Measurements from ENCODE around the gene ATP1A2. TPM values are rescaled to one million over a fixed set of nuclear protein-coding genes. Genes with fewer than 3 reads are reported as not detected.

The ATP1A2 gene
- total RNA-seq, 1 donor from 2014 or later: 0.04 TPM

DNA sequence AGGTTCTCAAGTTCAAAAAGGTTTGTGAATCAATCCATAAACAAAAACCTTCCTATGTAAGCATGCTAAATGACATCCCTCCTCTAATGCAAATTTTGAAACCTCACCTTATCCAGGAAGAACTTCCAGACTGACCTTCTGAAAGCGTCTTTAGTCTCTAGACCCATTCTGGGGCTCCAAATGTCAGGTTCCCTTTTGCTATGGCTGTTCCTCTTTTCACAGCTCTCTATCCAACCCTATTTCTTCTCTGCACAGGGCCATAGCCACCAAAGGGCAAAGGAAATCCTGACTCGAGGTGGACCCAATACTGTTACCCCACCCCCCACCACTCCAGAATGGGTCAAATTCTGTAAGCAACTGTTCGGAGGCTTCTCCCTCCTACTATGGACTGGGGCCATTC, 39.2 kb downstream of the ATP1A2 start:
- Histone ChIP-seq H3K4me3 (ENCODE audit: low read depth, low read length) (no peak overlapping the region), H3K27me3 (ENCODE audit: control insufficient read depth, insufficient read depth, low read length) (no peaks in the 10 kb centered on the region), H3K36me3 (ENCODE audit: control insufficient read depth, insufficient read depth, low read length) (no peaks in the 10 kb centered on the region)
- DNase-seq (ENCODE audit: low read depth): no peak
- TF ChIP-seq, protein P1, sequence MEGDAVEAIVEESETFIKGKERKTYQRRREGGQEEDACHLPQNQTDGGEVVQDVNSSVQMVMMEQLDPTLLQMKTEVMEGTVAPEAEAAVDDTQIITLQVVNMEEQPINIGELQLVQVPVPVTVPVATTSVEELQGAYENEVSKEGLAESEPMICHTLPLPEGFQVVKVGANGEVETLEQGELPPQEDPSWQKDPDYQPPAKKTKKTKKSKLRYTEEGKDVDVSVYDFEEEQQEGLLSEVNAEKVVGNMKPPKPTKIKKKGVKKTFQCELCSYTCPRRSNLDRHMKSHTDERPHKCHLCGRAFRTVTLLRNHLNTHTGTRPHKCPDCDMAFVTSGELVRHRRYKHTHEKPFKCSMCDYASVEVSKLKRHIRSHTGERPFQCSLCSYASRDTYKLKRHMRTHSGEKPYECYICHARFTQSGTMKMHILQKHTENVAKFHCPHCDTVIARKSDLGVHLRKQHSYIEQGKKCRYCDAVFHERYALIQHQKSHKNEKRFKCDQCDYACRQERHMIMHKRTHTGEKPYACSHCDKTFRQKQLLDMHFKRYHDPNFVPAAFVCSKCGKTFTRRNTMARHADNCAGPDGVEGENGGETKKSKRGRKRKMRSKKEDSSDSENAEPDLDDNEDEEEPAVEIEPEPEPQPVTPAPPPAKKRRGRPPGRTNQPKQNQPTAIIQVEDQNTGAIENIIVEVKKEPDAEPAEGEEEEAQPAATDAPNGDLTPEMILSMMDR (IDR thresholded peaks at IDR 0.05; ENCODE audit: insufficient read depth, low read length, poor library complexity, severe bottlenecking): no peak

DNA sequence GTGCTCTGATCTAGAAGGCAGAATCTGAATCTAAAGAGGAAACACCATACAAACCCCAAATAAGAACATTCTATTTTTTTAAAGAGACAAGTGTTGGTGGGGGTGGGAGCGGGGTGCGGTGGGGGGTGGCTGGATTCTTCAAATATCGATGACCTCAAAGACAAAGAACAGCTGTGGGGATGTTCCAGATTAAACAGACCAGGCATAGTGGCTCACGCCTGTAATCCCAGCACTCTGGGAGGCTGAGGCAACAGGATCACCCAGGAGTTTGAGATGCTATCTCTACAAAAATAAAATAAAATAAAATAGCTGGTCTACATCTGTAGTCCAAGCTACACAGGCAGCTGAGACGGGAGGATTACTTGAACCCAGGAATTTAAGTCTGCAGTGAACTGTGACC, 40.8 kb downstream of the ATP1A2 start:
- Histone ChIP-seq H3K4me3 (ENCODE audit: low read depth, low read length) (no peak overlapping the region), H3K36me3 (ENCODE audit: control insufficient read depth, insufficient read depth, low read length) (no peaks in the 10 kb centered on the region), H3K27me3 (ENCODE audit: control insufficient read depth, insufficient read depth, low read length) (no peaks in the 10 kb centered on the region)
- DNase-seq (ENCODE audit: low read depth): no peak
- TF ChIP-seq, protein P1 (IDR thresholded peaks at IDR 0.05; ENCODE audit: insufficient read depth, low read length, poor library complexity, severe bottlenecking): no peak

DNA sequence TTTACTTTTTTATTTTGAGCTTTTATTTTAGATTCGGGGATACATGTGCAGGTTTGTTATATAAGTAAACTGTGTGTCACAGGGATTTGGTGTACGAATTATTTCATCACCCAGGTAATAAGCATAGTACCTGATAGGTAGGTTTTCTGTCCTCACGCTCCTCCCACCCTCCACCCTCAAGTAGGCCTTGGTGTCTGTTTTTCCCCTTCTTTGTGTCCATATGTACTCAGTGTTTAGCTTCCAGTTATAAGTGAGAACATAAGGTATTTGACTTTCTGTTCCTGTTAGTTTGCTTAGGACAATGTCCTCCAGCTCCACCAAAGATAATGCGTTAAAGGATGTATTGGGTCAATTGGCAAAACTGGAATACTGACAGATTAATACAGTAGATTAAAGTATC, 41.6 kb downstream of the ATP1A2 start:
- no peak overlapping the region for H3K4me3 ChIP-seq (ENCODE audit: low read depth, low read length)
- no peaks in the 10 kb centered on the region for H3K27me3 ChIP-seq (ENCODE audit: control insufficient read depth, insufficient read depth, low read length)
- TF ChIP-seq, protein P1 (IDR thresholded peaks at IDR 0.05; ENCODE audit: insufficient read depth, low read length, poor library complexity, severe bottlenecking): no peak
- DNase-seq (ENCODE audit: low read depth): no peak
- no peaks in the 10 kb centered on the region for H3K36me3 ChIP-seq (ENCODE audit: control insufficient read depth, insufficient read depth, low read length)

DNA sequence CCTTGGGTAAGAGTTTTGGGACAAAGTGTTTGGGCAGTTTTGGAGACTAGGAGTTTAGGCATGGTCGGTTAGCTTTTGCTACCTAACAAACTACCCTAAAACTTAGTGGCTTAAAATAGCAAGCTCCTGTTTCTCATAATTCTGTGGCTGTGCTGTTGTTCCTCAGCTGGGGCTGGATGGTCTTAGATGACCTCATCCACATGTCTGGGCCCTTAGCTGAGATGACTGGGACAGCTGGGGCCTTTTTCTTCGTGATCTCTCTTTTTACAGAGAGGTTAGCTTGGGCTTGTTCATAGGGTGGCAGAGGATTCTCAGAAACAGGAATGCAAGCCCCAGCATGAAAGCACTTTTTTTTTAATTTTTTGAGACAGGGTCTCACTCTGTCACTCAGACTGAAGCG, 42.5 kb downstream of the ATP1A2 start:
- DNase-seq (ENCODE audit: low read depth): no peak
- Histone ChIP-seq H3K27me3 (ENCODE audit: control insufficient read depth, insufficient read depth, low read length) (no peaks in the 10 kb centered on the region), H3K36me3 (ENCODE audit: control insufficient read depth, insufficient read depth, low read length) (no peaks in the 10 kb centered on the region), H3K4me3 (ENCODE audit: low read depth, low read length) (no peak overlapping the region)
- TF ChIP-seq, protein P1 (IDR thresholded peaks at IDR 0.05; ENCODE audit: insufficient read depth, low read length, poor library complexity, severe bottlenecking): no peak

DNA sequence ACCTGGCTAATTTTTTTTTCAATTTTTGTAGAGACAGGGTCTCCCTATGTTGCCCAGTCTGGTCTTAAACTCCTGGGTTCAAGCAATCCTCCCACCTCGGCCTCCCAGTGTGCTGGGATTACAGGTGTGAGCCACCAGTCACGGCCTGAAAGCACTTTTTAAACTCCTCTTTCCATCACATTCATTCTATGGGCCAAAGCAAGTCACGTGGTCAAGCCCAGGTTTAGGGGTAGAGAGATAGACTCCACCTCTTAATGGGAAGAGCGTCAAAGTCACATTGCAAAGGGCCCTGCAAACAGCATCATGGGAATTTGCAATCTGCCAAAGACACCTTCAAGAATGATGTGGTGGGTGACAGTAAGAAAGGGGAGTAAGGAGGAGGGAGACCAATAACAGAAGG, 43.0 kb downstream of the ATP1A2 start:
- H3K36me3 ChIP-seq (ENCODE audit: control insufficient read depth, insufficient read depth, low read length): no peaks in the 10 kb centered on the region
- DNase-seq (ENCODE audit: low read depth): no peak
- H3K4me3 ChIP-seq (ENCODE audit: low read depth, low read length): no peak overlapping the region
- TF ChIP-seq, protein P1 (IDR thresholded peaks at IDR 0.05; ENCODE audit: insufficient read depth, low read length, poor library complexity, severe bottlenecking): no peak
- no peaks in the 10 kb centered on the region for H3K27me3 ChIP-seq (ENCODE audit: control insufficient read depth, insufficient read depth, low read length)

DNA sequence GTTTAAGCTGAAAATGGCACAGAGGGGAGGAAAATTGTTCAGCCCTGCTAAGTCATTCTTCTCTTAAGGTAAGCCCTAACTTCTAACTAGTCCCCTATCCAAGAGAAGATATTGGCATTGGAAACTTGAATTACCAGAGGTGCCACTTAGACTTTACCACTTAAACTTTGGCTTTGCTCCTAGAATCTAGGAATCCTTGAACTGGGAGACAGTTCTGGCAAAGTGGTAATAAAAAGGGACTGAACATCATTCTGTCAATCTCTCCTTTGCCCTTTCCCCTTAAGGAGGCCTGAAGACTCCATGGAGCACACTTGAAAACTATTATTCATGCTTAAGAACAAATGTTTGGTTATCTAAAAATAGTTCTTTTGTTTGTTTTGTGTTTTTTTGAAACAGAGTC, 44.3 kb downstream of the ATP1A2 start:
- no peak for DNase-seq (ENCODE audit: low read depth)
- TF ChIP-seq, protein P1 (IDR thresholded peaks at IDR 0.05; ENCODE audit: insufficient read depth, low read length, poor library complexity, severe bottlenecking): no peak
- Histone ChIP-seq H3K36me3 (ENCODE audit: control insufficient read depth, insufficient read depth, low read length) (no peaks in the 10 kb centered on the region), H3K4me3 (ENCODE audit: low read depth, low read length) (no peak overlapping the region), H3K27me3 (ENCODE audit: control insufficient read depth, insufficient read depth, low read length) (no peaks in the 10 kb centered on the region)

All from kidney epithelial cell (primary cell).